Common myeloid progenitor, CD34-positive (primary cell): ENCODE data around the gene CASP9.

Source experiments
- CTCF ChIA-PET: fragments of 350-600 bp; sonication (Branson Sonifier 250); formaldehyde crosslinking; loops from one replicate; lab custom pipeline; 2021; ENCODE audit warnings: antibody characterized with exemption; lab: Charles Lee
- POLR2A ChIA-PET: fragments of 350-600 bp; sonication (Branson Sonifier 250); formaldehyde crosslinking; loops from one replicate; lab custom pipeline; 2021; ENCODE audit warnings: antibody characterized with exemption; lab: Charles Lee
- DNase-seq, 3 donors: peaks; one replicate each; pipeline versions ENCODE4 v3.0.0 to v3.0.0-alpha.2; 2013
- H3K27ac ChIP-seq, 2 experiments: 1 replicate in 1 of 2; 2 replicates in 1 of 2; pipeline ENCODE4 v1.7.0; 2013; ENCODE audit warnings: inconsistent platforms in 2 of 2, low read length in 2 of 2, mild to moderate bottlenecking in 2 of 2, low read depth in 1 of 2, moderate library complexity in 1 of 2; ENCODE audit not compliant: severe bottlenecking in 2 of 2, insufficient read depth in 1 of 2, poor library complexity in 1 of 2
- H3K27me3 ChIP-seq, 5 experiments: replicated peaks in 2 of 5; 1 replicate in 3 of 5; 2 replicates in 2 of 5; pipeline versions ENCODE4 v1.6.1 to v1.7.0; 2013; ENCODE audit warnings: low read length in 4 of 5, mild to moderate bottlenecking in 2 of 5, moderate library complexity in 2 of 5, inconsistent platforms in 1 of 5; ENCODE audit not compliant: insufficient read depth in 5 of 5, control insufficient read depth in 4 of 5
- H3K36me3 ChIP-seq, 4 experiments: 1 replicate in 2 of 4; 2 replicates in 2 of 4; pipeline versions ENCODE4 v1.6.1 to v1.7.0; 2013; ENCODE audit warnings: low read length in 3 of 4, control low read depth in 1 of 4, mild to moderate bottlenecking in 1 of 4; ENCODE audit not compliant: control insufficient read depth in 4 of 4, insufficient read depth in 4 of 4
- H3K4me1 ChIP-seq, 4 experiments: 1 replicate in 3 of 4; 2 replicates in 1 of 4; pipeline versions ENCODE4 v1.6.1 to v1.7.1; 2013; ENCODE audit warnings: low read length in 3 of 4, mild to moderate bottlenecking in 3 of 4, control low read depth in 1 of 4, inconsistent platforms in 1 of 4, moderate library complexity in 1 of 4; ENCODE audit not compliant: control insufficient read depth in 4 of 4, insufficient read depth in 4 of 4; ENCODE audit errors: control extremely low read depth in 1 of 4
- H3K4me3 ChIP-seq, 7 experiments: 1 replicate in 4 of 7; 2 replicates in 3 of 7; pipeline versions ENCODE4 v1.5.1 to v1.7.0; 2013; ENCODE audit warnings: mild to moderate bottlenecking in 7 of 7, low read length in 6 of 7, moderate library complexity in 6 of 7, inconsistent platforms in 2 of 7, low read depth in 2 of 7, control low read depth in 1 of 7; ENCODE audit not compliant: insufficient read depth in 4 of 7, control insufficient read depth in 1 of 7; ENCODE audit errors: extremely low read depth in 1 of 7
- H3K9me3 ChIP-seq, 5 experiments: 1 replicate in 4 of 5; 2 replicates in 1 of 5; pipeline versions ENCODE4 v1.6.1 to v1.7.1; 2013; ENCODE audit warnings: low read length in 4 of 5, mild to moderate bottlenecking in 2 of 5, inconsistent platforms in 1 of 5, low read depth in 1 of 5, moderate library complexity in 1 of 5; ENCODE audit not compliant: control insufficient read depth in 4 of 5, insufficient read depth in 2 of 5; ENCODE audit errors: control extremely low read depth in 1 of 5
- WGBS: methylation state at CpG from one replicate; pipeline ENCODE4 v1.1.5; 2013; ENCODE audit not compliant: insufficient coverage; 5-methylcytosine and 5-hydroxymethylcytosine counted together

The CASP9 gene

GRCh38 chr1:15442119-15442518 is 81.9 kb downstream of the CASP9 start:
- ChIA-PET CTCF (interaction anchor here (2.1 to 3.4 kb wide), 2 partner anchors 9 to 118 kb away, joined by 5 to 14 read pairs; no protein-coding TSS in a partner anchor), POLR2A (no interaction called here)
- WGBS: 95% methylated on average over 7 of the region's 8 CpGs
- H3K27ac ChIP-seq: no peak overlapping the region
- H3K9me3 ChIP-seq: no peaks in the 10 kb centered on the region
- peaks cover 0 to 7% (median 0%) of the 10 kb centered on the region in 5 experiments for H3K27me3 ChIP-seq
- no peak for DNase-seq
- H3K4me3 ChIP-seq: no peak overlapping the region
- H3K4me1 ChIP-seq: peaks cover 0 to 11% (median 3%) of the 10 kb centered on the region in 4 experiments
- no peaks in the 10 kb centered on the region for H3K36me3 ChIP-seq
